DLD1 (cell line): ENCODE data around the gene SMYD3.

Experiments used
- in situ Hi-C: cut with HindIII; loops from 2 replicates; pipeline ENCODE4 v1.10.0; 2017; ENCODE audit warnings: low sequenced_read_pairs

SMYD3 gene

GRCh38 chr1:246281639-246282038, 225.4 kb downstream of the SMYD3 start:
- in situ Hi-C loops = no loop called here

- in situ Hi-C loops = no loop called here
Observed at GRCh38 chr1:246281195-246281594, 225.9 kb downstream of the SMYD3 start.

GRCh38 chr1:246280551-246280950, 226.5 kb downstream of the SMYD3 start:
- in situ Hi-C loops = no loop called here

GRCh38 chr1:246279402-246279801, 227.7 kb downstream of the SMYD3 start:
- in situ Hi-C loops = no loop called here

GRCh38 chr1:246278371-246278770, 228.7 kb downstream of the SMYD3 start:
- in situ Hi-C loops = no loop called here

GRCh38 chr1:246275036-246275435, 232.0 kb downstream of the SMYD3 start:
- in situ Hi-C loops = no loop called here

GRCh38 chr1:246274186-246274585, 232.9 kb downstream of the SMYD3 start:
- in situ Hi-C loops = no loop called here

GRCh38 chr1:246271516-246271915, 235.6 kb downstream of the SMYD3 start:
- in situ Hi-C loops = no loop called here

GRCh38 chr1:246270236-246270635, 236.8 kb downstream of the SMYD3 start:
- in situ Hi-C loops = no loop called here

- in situ Hi-C loops = no loop called here
Observed at GRCh38 chr1:246269466-246269865, 237.6 kb downstream of the SMYD3 start.

- in situ Hi-C loops = no loop called here
Observed at GRCh38 chr1:246267896-246268295, 239.2 kb downstream of the SMYD3 start.

GRCh38 chr1:246267426-246267825, 239.7 kb downstream of the SMYD3 start:
- in situ Hi-C loops = no loop called here

GRCh38 chr1:246265481-246265880, 241.6 kb downstream of the SMYD3 start:
- in situ Hi-C loops = no loop called here

GRCh38 chr1:246262281-246262680, 244.8 kb downstream of the SMYD3 start:
- in situ Hi-C loops = no loop called here

- in situ Hi-C loops = no loop called here
Observed at GRCh38 chr1:246261639-246262038, 245.4 kb downstream of the SMYD3 start.

- in situ Hi-C loops = no loop called here
Observed at GRCh38 chr1:246258250-246258649, 248.8 kb downstream of the SMYD3 start.

- in situ Hi-C loops = no loop called here
Observed at GRCh38 chr1:246255773-246256172, 251.3 kb downstream of the SMYD3 start.

GRCh38 chr1:246254854-246255253, 252.2 kb downstream of the SMYD3 start:
- in situ Hi-C loops = no loop called here

- in situ Hi-C loops = no loop called here
Observed at GRCh38 chr1:246246430-246246829, 260.6 kb downstream of the SMYD3 start.

- in situ Hi-C loops = no loop called here
Observed at GRCh38 chr1:246245541-246245940, 261.5 kb downstream of the SMYD3 start.

- in situ Hi-C loops = no loop called here
Observed at GRCh38 chr1:246232126-246232525, 275.0 kb downstream of the SMYD3 start.

- in situ Hi-C loops = no loop called here
Observed at GRCh38 chr1:246226041-246226440, 281.0 kb downstream of the SMYD3 start.

- in situ Hi-C loops = no loop called here
Observed at GRCh38 chr1:246221485-246222255, 285.4 kb downstream of the SMYD3 start.
